WTC11 (cell line): ENCODE measurements around the gene DUSP15.

Experiments used
- NR3C1 ChIP-seq: sonication (generic); formaldehyde crosslinking; conservative IDR thresholded peaks from 2 replicates; pipeline ENCODE4 v1.8.1; 2023; ENCODE audit warnings: low read depth, mild to moderate bottlenecking, missing genetic modification reagents
- ZNF121 ChIP-seq: sonication (generic); formaldehyde crosslinking; IDR thresholded peaks from 2 replicates; pipeline ENCODE4 v1.8.0; 2023; ENCODE audit warnings: missing genetic modification reagents

- no peak for TF ChIP-seq NR3C1 (CRISPR knock-in tag)
- TF ChIP-seq ZNF121 (CRISPR knock-in tag), result no peak
Measured at GRCh38 chr20:31859266-31859997, 10.9 kb downstream of the DUSP15 start.
